HepG2 (cell line): ENCODE data around the gene CSNK1D. TPM values are rescaled to one million over a fixed set of nuclear protein-coding genes. Genes with fewer than 3 reads are reported as not detected.
A peak's percentile ranks its signal among the peaks of the same experiment; 100 is the strongest.

ENCODE experiments used
- ARID2 ChIP-seq: sonication (generic); formaldehyde crosslinking; IDR thresholded peaks from 2 replicates; pipeline ENCODE4 v1.8.1; 2022; ENCODE audit warnings: mild to moderate bottlenecking, missing genetic modification reagents, borderline replicate concordance
- ARNT2 ChIP-seq: sonication (generic); formaldehyde crosslinking; IDR thresholded peaks from 2 replicates; pipeline ENCODE4 v1.8.0; 2022; ENCODE audit warnings: mild to moderate bottlenecking, low read depth, missing genetic modification reagents, moderate library complexity
- CENPBD1 ChIP-seq: sonication (generic); formaldehyde crosslinking; IDR thresholded peaks from 2 replicates; pipeline ENCODE4 v1.8.0; 2022; ENCODE audit warnings: missing genetic modification reagents, low read depth, mild to moderate bottlenecking, borderline replicate concordance
- FOXP1 ChIP-seq, 2 experiments: fragments of 450-650 bp in 1 of 2; IDR thresholded peaks; 2 replicates each; pipeline ENCODE4 v1.6.1; 2017 to 2018; ENCODE audit warnings: antibody characterized with exemption in 1 of 2
- HNF4A ChIP-seq: sonication (generic); formaldehyde crosslinking; IDR thresholded peaks from 2 replicates; pipeline ENCODE4 v1.4.0; 2020; ENCODE audit warnings: missing genetic modification reagents
- HOXA5 ChIP-seq: sonication (generic); formaldehyde crosslinking; IDR thresholded peaks from 2 replicates; pipeline ENCODE4 v1.4.0; 2020; ENCODE audit warnings: missing genetic modification reagents
- KAT2B ChIP-seq: fragments of 150-350 bp; IDR thresholded peaks from 2 replicates; pipeline ENCODE4 v1.6.1; 2014; ENCODE audit warnings: low read depth, low read length, borderline replicate concordance
- MTA1 ChIP-seq: sonication (generic); formaldehyde crosslinking; IDR thresholded peaks from 2 replicates; pipeline ENCODE4 v1.4.0; 2020; ENCODE audit warnings: missing genetic modification reagents, mild to moderate bottlenecking, borderline replicate concordance
- NCOR1 ChIP-seq: fragments of 200-600 bp; sonication (generic); IDR thresholded peaks from 2 replicates; pipeline ENCODE4 v1.7.0; 2017; ENCODE audit warnings: antibody characterized with exemption, low read length, borderline replicate concordance
- NFE2L2 ChIP-seq: fragments of 150-350 bp; IDR thresholded peaks from 2 replicates; pipeline ENCODE4 v1.6.1; 2014; ENCODE audit warnings: low read length
- SKI ChIP-seq: fragments of 450-650 bp; IDR thresholded peaks from one replicate; pipeline ENCODE4 v1.6.1; 2018; ENCODE audit warnings: mild to moderate bottlenecking; ENCODE audit not compliant: partially characterized antibody
- ZBTB38 ChIP-seq: sonication (generic); formaldehyde crosslinking; IDR thresholded peaks from 2 replicates; pipeline ENCODE4 v1.5.1; 2020; ENCODE audit warnings: mild to moderate bottlenecking, missing genetic modification reagents
- ZBTB49 ChIP-seq: sonication (generic); formaldehyde crosslinking; IDR thresholded peaks from 2 replicates; pipeline ENCODE4 v1.4.0; 2020; ENCODE audit warnings: missing genetic modification reagents, borderline replicate concordance
- ZFP36 ChIP-seq: fragments of 150-350 bp; IDR thresholded peaks from 2 replicates; pipeline ENCODE4 v1.6.1; 2018; ENCODE audit warnings: borderline replicate concordance, low read length, low read depth; ENCODE audit not compliant: partially characterized antibody
- ZKSCAN5 ChIP-seq: sonication (generic); formaldehyde crosslinking; IDR thresholded peaks from 2 replicates; pipeline ENCODE4 v1.5.1; 2020; ENCODE audit warnings: mild to moderate bottlenecking, missing genetic modification reagents
- ZNF207 ChIP-seq: fragments of 450-650 bp; IDR thresholded peaks from 2 replicates; pipeline ENCODE4 v1.6.1; 2016; ENCODE audit warnings: antibody characterized with exemption, borderline replicate concordance
- ZNF281 ChIP-seq: sonication (generic); formaldehyde crosslinking; IDR thresholded peaks from 2 replicates; pipeline ENCODE4 v1.4.0; 2020; ENCODE audit warnings: missing genetic modification reagents, borderline replicate concordance
- ZNF546 ChIP-seq: sonication (generic); formaldehyde crosslinking; conservative IDR thresholded peaks from 2 replicates; pipeline ENCODE4 v1.8.1; 2023; ENCODE audit warnings: mild to moderate bottlenecking, missing genetic modification reagents
- ZNF564 ChIP-seq: sonication (generic); formaldehyde crosslinking; IDR thresholded peaks from 2 replicates; pipeline ENCODE4 v1.8.1; 2023; ENCODE audit warnings: mild to moderate bottlenecking, missing genetic modification reagents
- ZNF792 ChIP-seq: IDR thresholded peaks from 2 replicates; pipeline ENCODE4 v1.6.1; 2016
- ZNF800 ChIP-seq: sonication (generic); formaldehyde crosslinking; IDR thresholded peaks from 2 replicates; pipeline ENCODE4 v1.4.0; 2020; ENCODE audit warnings: missing genetic modification reagents
- ZNF816 ChIP-seq: sonication (generic); formaldehyde crosslinking; IDR thresholded peaks from 2 replicates; pipeline ENCODE4 v1.8.0; 2022; ENCODE audit warnings: missing genetic modification reagents, mild to moderate bottlenecking, borderline replicate concordance
- polyA plus RNA-seq, 8 experiments: library from polyadenylated mRNA; depleted of rRNA in 3 of 8; stranded (reverse) in 7 of 8; unstranded in 1 of 8; fragments of >200 nt; fragmentation: Illumina TruSeq in 4 of 8; extraction: Trizol in 4 of 8; gene quantifications; 2 replicates each; pipeline versions ENCODE4 v1.2.1 to v1.2.3, GENCODE V29; 2011 to 2016; ENCODE audit warnings: low read depth in 4 of 8, missing spikeins in 1 of 8, mixed read lengths in 1 of 8; ENCODE audit not compliant: insufficient read depth in 1 of 8
- total RNA-seq, 5 experiments: library from RNA; depleted of rRNA; stranded (reverse); fragments of >200 nt; fragmentation: Illumina TruSeq; extraction: Trizol; gene quantifications; 2 replicates each; pipeline ENCODE4 v1.2.3, GENCODE V29; 2016; ENCODE audit warnings: low read depth in 1 of 5

The CSNK1D gene
- total and polyA plus RNA-seq, 2 of the 13 experiments (the other 11 are each of a cell fraction or from before 2014, with no cell fraction given) = 31.5 to 128 TPM

GRCh38 chr17:82236142-82236971 is 37.1 kb downstream of the CSNK1D start (continued):
- TF ChIP-seq ZNF207 (no peak), NCOR1 (peak; percentile 83; the same call in 1 of the 2 replicates), NFE2L2 (no peak), HOXA5 (CRISPR knock-in tag) (peak; percentile 98), KAT2B (no peak), ARID2 (CRISPR knock-in tag) (peak; percentile 98), ZNF792 (CRISPR knock-in tag) (peak; percentile 93), ZNF800 (CRISPR knock-in tag) (peak; percentile 98), ZBTB49 (CRISPR knock-in tag) (peak; percentile 89; the same call in 1 of the 2 replicates), HNF4A (CRISPR knock-in tag) (peak; percentile 98), MTA1 (CRISPR knock-in tag) (peak; percentile 90), ARNT2 (CRISPR knock-in tag) (peak; percentile 99), ZFP36 (no peak), CENPBD1 (CRISPR knock-in tag) (peak; percentile 97; the same call in 1 of the 2 replicates), ZKSCAN5 (CRISPR knock-in tag) (no peak; the same call in 1 of the 2 replicates), SKI (peak; percentile 90), ZBTB38 (CRISPR knock-in tag) (peak; percentile 100), ZNF546 (CRISPR knock-in tag) (peak; percentile 98), ZNF281 (CRISPR knock-in tag) (peak; percentile 88), FOXP1 (IDR thresholded peaks at IDR 0.05) (no peak), FOXP1 (CRISPR knock-in tag; IDR thresholded peaks at IDR 0.05) (0 out of 2 replicates have a peak, but pooled peaks have one; percentile 34), ZNF816 (CRISPR knock-in tag) (peak; percentile 89), ZNF564 (CRISPR knock-in tag) (peak; percentile 70; the same call in 1 of the 2 replicates)
